Measurements from ENCODE around the gene TSPAN11. TPM values are rescaled to one million over a fixed set of nuclear protein-coding genes. Genes with fewer than 3 reads are reported as not detected.

TSPAN11 gene
- total and polyA plus RNA-seq, 10 donors = 0.26 to 4.1 (median 1.4) TPM

GRCh38 chr12:31033681-31034080 is 107.1 kb downstream of the TSPAN11 start:
- no peak for DNase-seq
- intact Hi-C loops (cut with DNase I; ENCODE audit: low total_unique reads) = no loop called here
- Histone ChIP-seq H3K36me3 (no peaks in the 10 kb centered on the region), H3K4me1 (peaks cover 0 to 13% (median 7%) of the 10 kb centered on the region in 6 donors), H3K27ac (no peak overlapping the region), H3K9me3 (no peaks in the 10 kb centered on the region), H3K27me3 (replicated peaks in 1 of 7) (peaks cover 0 to 6% (median 0%) of the 10 kb centered on the region in 7 donors), H3K4me3 (no peak overlapping the region)
- no peak for TF ChIP-seq POLR2AphosphoS5 (IDR thresholded peaks at IDR 0.05)
- TF ChIP-seq CTCF (IDR thresholded peaks at IDR 0.05 in 8 of 11, conservative IDR thresholded peaks at IDR 0.05 in 3 of 11) = no peak
- no peak for TF ChIP-seq POLR2A (IDR thresholded peaks at IDR 0.05)
- WGBS, 5 donors = 68 to 90% (median 86%) methylated on average over 6 of the region's 6 CpGs

- H3K4me3 ChIP-seq = no peak overlapping the region
- no peaks in the 10 kb centered on the region for H3K36me3 ChIP-seq
- H3K27me3 ChIP-seq (replicated peaks in 1 of 7) = peaks cover 0 to 6% (median 0%) of the 10 kb centered on the region in 7 donors
- peaks cover 0 to 10% (median 6%) of the 10 kb centered on the region in 6 donors for H3K4me1 ChIP-seq
- 74 to 92% (median 84%) methylated on average over 3 of the region's 3 CpGs for WGBS, 5 donors
- no peak for DNase-seq
- TF ChIP-seq POLR2A (IDR thresholded peaks at IDR 0.05) (no peak), CTCF (IDR thresholded peaks at IDR 0.05 in 8 of 11, conservative IDR thresholded peaks at IDR 0.05 in 3 of 11) (no peak), POLR2AphosphoS5 (IDR thresholded peaks at IDR 0.05) (no peak)
- H3K9me3 ChIP-seq = no peaks in the 10 kb centered on the region
- intact Hi-C loops (cut with DNase I; ENCODE audit: low total_unique reads) = no loop called here
- H3K27ac ChIP-seq = no peak overlapping the region
Observed at GRCh38 chr12:31034372-31034771, 107.8 kb downstream of the TSPAN11 start.

- Histone ChIP-seq H3K27ac (no peak overlapping the region), H3K27me3 (replicated peaks in 1 of 7) (peaks cover 0 to 6% (median 0%) of the 10 kb centered on the region in 7 donors), H3K9me3 (no peaks in the 10 kb centered on the region), H3K36me3 (no peaks in the 10 kb centered on the region), H3K4me1 (peaks cover 0 to 1% (median under 1%) of the 10 kb centered on the region in 6 donors), H3K4me3 (no peak overlapping the region)
- TF ChIP-seq CTCF (IDR thresholded peaks at IDR 0.05 in 8 of 11, conservative IDR thresholded peaks at IDR 0.05 in 3 of 11) (no peak), POLR2AphosphoS5 (IDR thresholded peaks at IDR 0.05) (no peak), POLR2A (IDR thresholded peaks at IDR 0.05) (no peak)
- WGBS, 5 donors = 80 to 88% (median 84%) methylated on average over 4 of the region's 4 CpGs
- intact Hi-C loops (cut with DNase I; ENCODE audit: low total_unique reads) = no loop called here
- DNase-seq = no peak
Observed at GRCh38 chr12:31035226-31035625, 108.7 kb downstream of the TSPAN11 start.

GRCh38 chr12:31035967-31036665 is 109.6 kb downstream of the TSPAN11 start:
- WGBS, 5 donors = 69 to 85% (median 83%) methylated on average over 4 of the region's 4 CpGs
- H3K27ac ChIP-seq = no peak overlapping the region
- TF ChIP-seq POLR2AphosphoS5 (IDR thresholded peaks at IDR 0.05) (no peak), CTCF (IDR thresholded peaks at IDR 0.05 in 8 of 11, conservative IDR thresholded peaks at IDR 0.05 in 3 of 11) (no peak), POLR2A (IDR thresholded peaks at IDR 0.05) (no peak)
- H3K4me1 ChIP-seq = no peaks in the 10 kb centered on the region
- H3K9me3 ChIP-seq = no peaks in the 10 kb centered on the region
- DNase-seq = no peak
- intact Hi-C loops (cut with DNase I; ENCODE audit: low total_unique reads) = no loop called here
- no peaks in the 10 kb centered on the region for H3K36me3 ChIP-seq
- no peak overlapping the region for H3K4me3 ChIP-seq
- peaks cover 0 to 6% (median 0%) of the 10 kb centered on the region in 7 donors for H3K27me3 ChIP-seq (replicated peaks in 1 of 7)

All from spleen (tissue), 11 donors.